Kidney tubule cell (primary cell): ENCODE data around the gene FAM204A.

Experiments
- DNase-seq: peaks from one replicate; pipeline ENCODE4 v3.0.0-alpha.2; 2018; ENCODE audit warnings: low spot score

The FAM204A gene

GRCh38 chr10:118332236-118332635 lies 9.9 kb downstream of the FAM204A start:
- DNase-seq, result no peak

GRCh38 chr10:118330295-118331076 lies 11.6 kb downstream of the FAM204A start:
- peak; percentile 12 for DNase-seq

DNA sequence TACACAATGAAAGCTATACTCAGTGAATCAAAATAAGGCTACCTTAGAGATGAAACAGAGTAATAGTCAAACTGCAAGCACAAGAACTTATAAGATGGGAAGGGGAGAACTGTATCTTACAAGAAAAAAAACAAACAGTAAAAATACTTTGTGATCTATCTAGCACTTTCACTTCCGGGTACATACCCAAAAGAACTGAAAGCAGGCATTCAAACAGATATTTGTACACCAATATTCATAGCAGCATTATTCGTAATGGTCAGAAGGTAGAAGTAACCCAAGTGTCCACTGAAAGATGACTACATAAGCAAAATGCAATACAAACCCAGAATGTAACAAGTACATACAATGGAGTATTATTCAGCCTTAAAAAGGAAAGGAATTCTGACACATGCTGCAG lies 18.0 kb downstream of the FAM204A start:
- no peak for DNase-seq

DNA sequence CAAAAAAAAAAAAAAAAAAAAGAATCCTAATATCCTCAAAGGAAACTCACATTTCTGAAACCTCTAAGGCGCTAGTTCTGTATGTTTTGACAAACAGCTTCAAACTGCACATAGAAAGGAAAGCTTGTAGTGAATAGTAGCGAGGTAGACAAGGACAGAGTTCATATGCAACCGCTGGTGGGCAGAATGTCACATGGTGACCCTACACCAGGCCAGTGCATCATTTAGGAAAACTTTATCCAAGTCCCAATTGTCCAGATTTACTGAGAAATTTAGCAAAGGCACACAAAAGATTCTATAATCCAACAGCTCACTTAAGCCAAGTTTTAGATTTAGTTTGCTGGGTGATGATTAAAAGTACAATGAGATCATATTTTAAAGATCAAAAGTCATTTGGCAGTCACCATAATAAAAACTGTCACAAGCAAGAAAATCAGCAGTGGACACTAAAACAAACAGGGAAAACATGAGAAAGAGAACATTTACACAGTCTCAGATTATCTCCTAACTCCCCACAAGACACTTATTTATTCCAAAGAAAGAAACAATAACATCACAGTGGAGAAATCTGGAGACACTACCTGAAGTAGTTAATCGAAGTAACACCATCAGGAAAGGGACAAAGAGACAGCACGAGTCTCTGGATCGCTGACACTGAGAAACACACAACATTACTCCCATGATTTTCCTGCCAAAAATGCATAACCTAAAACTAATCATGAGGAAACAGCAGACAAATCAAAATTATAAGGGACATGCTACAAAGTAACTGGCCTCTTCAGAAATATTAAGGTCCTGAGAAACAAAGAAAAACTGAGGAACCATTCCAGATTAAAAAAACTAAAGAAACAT lies 20.2 kb downstream of the FAM204A start:
- no peak for DNase-seq

- no peak for DNase-seq
These were observed 26.5 kb downstream of the FAM204A start for GRCh38 chr10:118315629-118316028.

- no peak for DNase-seq
These were observed 27.2 kb downstream of the FAM204A start for GRCh38 chr10:118314882-118315281.

DNA sequence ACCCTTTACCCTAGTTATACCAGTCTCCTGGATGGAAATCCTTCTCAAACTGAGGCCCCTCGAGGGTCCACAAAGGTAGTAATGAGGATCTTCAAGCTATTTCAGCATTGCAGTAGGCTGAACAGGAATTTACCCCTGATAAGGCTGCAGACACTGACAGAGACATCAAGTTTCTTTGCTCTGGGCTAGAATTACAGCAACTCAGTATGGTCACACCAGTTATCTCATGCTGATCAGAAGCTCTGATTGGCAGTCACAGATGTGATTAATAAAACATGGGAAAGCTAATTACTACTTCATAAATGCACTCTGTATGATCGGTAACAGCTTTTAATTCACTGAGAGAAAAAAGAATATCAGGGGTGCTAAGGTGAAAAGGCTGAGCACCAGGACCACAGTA lies 30.6 kb downstream of the FAM204A start:
- no peak for DNase-seq

DNA sequence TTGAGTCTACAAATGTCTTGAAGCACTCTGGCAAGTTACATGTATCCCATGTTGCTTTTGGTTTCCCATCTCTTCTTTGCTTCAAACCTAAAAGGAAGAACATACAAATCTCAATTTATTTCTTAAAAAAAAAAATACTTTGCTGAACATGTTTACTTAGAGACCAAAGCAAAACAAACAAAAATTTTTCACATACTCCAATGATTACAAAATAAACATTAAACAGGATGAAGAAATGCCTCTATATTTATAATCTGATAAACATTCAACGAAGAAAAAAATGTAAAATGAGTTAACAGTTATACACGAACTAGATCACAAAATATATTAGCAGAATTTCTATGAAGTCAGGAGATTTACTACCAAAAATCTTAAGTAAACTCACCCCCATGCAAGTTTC lies 31.3 kb downstream of the FAM204A start:
- DNase-seq, result no peak

DNA sequence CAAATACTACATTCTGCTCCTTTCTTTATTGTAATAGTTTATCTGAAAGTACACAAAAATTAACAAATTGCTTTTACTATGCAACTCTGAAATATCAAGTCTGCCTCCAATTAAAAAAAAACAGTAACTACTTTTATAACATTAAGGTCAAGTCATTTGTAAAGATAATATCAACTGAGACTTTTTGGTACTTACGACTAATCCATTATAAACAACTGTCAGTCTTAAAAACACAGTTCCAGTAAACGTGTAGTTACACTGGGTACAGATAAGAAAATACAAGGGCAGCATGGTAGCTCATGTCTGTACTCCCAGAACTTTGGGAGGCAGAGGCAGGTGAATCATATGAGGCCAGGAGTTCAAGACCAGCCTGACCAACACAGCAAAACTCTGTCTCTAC lies 32.2 kb downstream of the FAM204A start:
- no peak for DNase-seq

- DNase-seq, result no peak
These were observed 33.5 kb downstream of the FAM204A start for GRCh38 chr10:118308664-118309063.

DNA sequence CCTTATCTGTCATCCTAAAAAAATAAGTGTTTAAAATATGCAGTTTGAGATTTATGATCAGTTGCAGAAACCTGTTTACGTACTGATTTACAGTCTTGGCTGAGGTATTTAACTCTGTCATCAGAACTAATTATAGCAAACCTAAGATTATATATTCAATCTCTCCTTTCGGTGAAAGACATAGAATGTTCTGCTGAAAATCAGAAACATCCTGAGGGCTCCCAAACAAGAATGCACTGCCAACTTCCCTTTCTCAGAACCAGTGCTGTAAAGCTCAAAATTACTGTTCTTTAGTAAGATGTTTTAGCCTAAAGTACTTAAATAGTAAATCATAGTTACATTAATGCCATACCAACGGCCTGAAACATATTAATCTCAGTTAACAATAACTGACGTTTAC lies 34.3 kb downstream of the FAM204A start:
- no peak for DNase-seq

DNA sequence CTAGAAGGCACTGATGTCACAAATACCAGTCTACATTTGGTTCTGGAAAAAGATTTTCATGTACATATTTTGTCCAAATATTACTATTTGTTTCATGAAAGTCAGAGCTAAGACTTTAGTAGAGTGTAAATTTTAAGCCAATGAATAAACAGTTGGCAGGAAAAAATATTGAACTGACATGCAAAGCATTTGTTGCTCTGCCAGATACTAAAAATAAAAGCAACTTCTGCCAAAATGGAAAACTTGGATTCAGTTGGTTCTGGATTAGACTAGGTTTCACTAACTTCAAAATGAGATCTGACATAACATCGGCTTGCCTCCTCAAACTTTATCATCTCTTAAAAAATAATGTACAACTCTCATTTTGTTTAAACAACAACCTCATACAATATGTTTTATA lies 34.9 kb downstream of the FAM204A start:
- no peak for DNase-seq

DNA sequence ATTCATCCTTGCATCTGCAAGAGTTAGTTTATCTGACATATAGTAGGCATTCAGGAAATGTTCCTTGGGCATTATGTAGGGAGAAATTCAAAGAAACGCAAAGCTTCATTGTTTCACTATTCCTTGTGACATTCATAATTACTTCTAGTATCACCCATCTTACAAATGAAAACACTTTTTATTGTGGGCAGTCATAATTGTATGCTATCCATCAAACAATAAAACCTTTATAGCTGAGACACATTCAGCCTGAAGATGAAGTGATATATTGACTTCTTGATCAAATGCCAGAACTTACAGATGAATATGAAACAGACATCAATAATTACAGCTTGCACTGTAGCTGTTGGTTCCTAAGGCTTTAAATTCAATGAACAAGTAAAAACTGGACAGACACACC lies 36.4 kb downstream of the FAM204A start:
- DNase-seq, result no peak

DNA sequence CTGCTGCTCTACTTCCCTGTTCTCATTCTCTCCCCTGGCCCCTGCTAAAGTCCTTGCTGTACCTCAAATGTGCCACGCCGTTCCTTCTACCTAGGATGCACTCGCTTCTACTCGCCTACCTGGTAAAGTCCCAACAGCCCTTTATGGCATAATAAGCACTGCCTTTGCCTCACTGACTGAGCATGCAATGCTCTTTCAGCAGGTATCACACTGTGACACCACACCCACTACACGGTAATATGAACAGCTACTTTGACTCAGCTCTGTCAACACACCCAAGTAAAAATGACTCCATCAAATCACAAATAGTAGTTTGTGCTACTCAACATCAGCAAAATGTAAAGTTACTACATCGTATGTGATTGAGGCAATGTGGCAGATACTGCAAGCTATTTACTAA lies 37.6 kb downstream of the FAM204A start:
- DNase-seq, result peak; percentile 13

- no peak for DNase-seq
These were observed 40.9 kb downstream of the FAM204A start for GRCh38 chr10:118301211-118301610.

GRCh38 chr10:118300320-118300719 lies 41.8 kb downstream of the FAM204A start:
- peak; percentile 52 for DNase-seq

DNA sequence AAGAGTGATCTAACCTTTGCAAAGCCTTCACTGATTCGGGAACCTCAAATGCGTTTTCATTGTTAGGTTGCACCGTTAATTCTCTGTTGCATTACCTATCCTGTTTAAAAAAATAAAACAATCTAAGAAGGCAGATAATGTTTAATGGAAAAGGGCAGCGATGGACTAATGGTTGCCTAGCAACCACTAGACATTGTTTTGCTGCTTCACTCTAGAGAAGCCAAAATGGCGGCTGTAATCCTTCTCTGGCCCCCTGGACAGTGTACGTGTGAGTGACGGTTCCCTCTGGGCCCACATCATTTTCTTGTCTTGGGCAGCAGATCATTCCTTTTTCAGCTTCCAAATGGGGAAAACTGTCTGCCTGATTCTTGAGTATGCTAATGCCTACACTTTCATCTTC lies 43.3 kb downstream of the FAM204A start:
- DNase-seq, result no peak

- no peak for DNase-seq
These were observed 51.0 kb downstream of the FAM204A start for GRCh38 chr10:118291122-118291521.

DNA sequence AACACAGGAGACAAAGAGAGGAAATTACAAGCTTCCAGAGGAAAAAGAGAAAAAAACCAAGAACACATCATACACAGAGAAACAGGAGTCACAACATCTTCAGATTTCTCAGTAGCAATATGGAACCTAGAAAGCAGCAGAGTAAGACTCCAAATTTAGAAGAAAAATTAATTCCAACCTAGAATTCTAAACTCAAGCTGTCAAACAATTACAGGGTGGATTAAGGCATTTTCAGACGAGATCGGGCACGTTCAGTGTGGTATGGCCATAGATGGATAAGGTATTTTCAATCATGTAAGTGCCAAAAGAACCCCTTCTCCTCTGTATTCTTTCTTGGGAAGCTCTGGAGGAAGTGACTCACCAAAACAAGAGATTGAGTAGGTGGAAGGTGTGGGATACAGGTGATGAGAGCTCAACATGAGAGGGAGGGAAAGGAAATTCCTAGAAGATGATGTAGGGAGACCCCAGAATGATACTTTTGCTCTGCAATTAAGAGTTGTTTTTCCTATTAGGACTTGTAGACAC lies 51.6 kb downstream of the FAM204A start:
- DNase-seq, result peak; percentile 22

GRCh38 chr10:118287076-118287806 lies 54.9 kb downstream of the FAM204A start:
- DNase-seq, result no peak

DNA sequence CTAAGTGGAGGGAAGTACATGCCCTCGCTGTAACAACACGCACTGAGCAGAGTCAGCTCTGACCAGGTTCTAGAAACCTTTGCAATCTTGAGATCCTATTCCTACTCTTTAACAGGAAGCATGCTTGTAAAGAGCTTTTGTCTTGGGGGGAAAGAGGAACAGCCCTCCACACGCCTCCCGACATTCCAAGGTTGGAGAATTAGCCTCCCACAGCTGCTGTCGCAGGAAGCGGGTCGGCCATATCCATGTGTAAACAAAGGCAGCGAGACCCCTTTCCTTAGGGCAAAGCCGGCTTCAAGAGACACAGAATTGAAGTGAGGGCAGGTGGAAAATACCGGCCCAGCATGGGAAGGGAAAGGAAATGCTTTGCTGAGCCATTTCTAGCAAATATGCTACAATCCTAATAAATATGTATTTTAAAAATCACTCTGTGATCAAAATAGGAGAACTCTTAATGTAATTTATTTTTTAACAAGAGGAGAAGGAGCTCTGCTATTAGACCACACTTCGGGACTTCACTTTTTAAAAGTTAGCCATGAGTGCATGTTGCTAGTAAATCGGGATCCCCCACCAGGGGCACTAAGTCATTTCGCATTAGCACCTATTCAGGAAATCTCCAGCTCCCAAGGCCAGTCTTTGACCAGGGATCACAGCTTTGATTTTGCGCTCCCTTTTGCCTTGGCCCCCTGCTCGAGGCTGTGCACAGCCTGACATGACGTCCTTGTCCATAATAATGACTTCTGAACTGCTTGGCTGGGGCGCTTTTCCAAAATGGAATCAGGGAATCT lies 55.9 kb downstream of the FAM204A start:
- no peak for DNase-seq

GRCh38 chr10:118282670-118283069 lies 59.5 kb downstream of the FAM204A start:
- DNase-seq, result no peak
